ENCODE results near the gene CLEC11A.

The CLEC11A gene

GRCh38 chr19:50705422-50706019, 17.6 kb upstream of the CLEC11A start:
- DNase-seq: peak; percentile 54

- DNase-seq: no peak
These were observed 16.8 kb upstream of the CLEC11A start for GRCh38 chr19:50706387-50706786.

GRCh38 chr19:50708179-50708879, 14.8 kb upstream of the CLEC11A start:
- no peak for DNase-seq

GRCh38 chr19:50710094-50710493, 13.1 kb upstream of the CLEC11A start:
- no peak for DNase-seq

- no peak for DNase-seq
These were observed 12.6 kb upstream of the CLEC11A start for GRCh38 chr19:50710612-50711011.

- no peak for DNase-seq
These were observed 12.0 kb upstream of the CLEC11A start for GRCh38 chr19:50711196-50711595.

GRCh38 chr19:50711805-50712204, 11.4 kb upstream of the CLEC11A start:
- DNase-seq: no peak

GRCh38 chr19:50712833-50713232, 10.3 kb upstream of the CLEC11A start:
- DNase-seq: no peak

- no peak for DNase-seq
These were observed 9.5 kb upstream of the CLEC11A start for GRCh38 chr19:50713556-50714236.

GRCh38 chr19:50716178-50717025, 6.8 kb upstream of the CLEC11A start:
- DNase-seq: no peak

- DNase-seq: no peak
These were observed 6.0 kb upstream of the CLEC11A start for GRCh38 chr19:50717026-50717723.

- DNase-seq: no peak
These were observed 5.3 kb upstream of the CLEC11A start for GRCh38 chr19:50717891-50718254.

- no peak for DNase-seq
These were observed 4.7 kb upstream of the CLEC11A start for GRCh38 chr19:50718255-50719118.

- no peak for DNase-seq
These were observed 4.1 kb upstream of the CLEC11A start for GRCh38 chr19:50719119-50719435.

GRCh38 chr19:50719566-50719965, 3.6 kb upstream of the CLEC11A start, which contains the start of gene SHANK1:
Gene SHANK1 (minus strand): TSS chr19:50719802. CDS start chr19:50716919, 2,883 bp downstream.
- no peak for DNase-seq

GRCh38 chr19:50720181-50720920, 2.8 kb upstream of the CLEC11A start:
- DNase-seq: no peak

- no peak for DNase-seq
These were observed 2.2 kb upstream of the CLEC11A start for GRCh38 chr19:50720921-50721381.

GRCh38 chr19:50721441-50722137, 1.6 kb upstream of the CLEC11A start:
- DNase-seq: no peak

GRCh38 chr19:50722201-50723013, 757 bp upstream of the CLEC11A start:
- no peak for DNase-seq
